ENCODE data around the gene SALL3.

Gene SALL3

DNA sequence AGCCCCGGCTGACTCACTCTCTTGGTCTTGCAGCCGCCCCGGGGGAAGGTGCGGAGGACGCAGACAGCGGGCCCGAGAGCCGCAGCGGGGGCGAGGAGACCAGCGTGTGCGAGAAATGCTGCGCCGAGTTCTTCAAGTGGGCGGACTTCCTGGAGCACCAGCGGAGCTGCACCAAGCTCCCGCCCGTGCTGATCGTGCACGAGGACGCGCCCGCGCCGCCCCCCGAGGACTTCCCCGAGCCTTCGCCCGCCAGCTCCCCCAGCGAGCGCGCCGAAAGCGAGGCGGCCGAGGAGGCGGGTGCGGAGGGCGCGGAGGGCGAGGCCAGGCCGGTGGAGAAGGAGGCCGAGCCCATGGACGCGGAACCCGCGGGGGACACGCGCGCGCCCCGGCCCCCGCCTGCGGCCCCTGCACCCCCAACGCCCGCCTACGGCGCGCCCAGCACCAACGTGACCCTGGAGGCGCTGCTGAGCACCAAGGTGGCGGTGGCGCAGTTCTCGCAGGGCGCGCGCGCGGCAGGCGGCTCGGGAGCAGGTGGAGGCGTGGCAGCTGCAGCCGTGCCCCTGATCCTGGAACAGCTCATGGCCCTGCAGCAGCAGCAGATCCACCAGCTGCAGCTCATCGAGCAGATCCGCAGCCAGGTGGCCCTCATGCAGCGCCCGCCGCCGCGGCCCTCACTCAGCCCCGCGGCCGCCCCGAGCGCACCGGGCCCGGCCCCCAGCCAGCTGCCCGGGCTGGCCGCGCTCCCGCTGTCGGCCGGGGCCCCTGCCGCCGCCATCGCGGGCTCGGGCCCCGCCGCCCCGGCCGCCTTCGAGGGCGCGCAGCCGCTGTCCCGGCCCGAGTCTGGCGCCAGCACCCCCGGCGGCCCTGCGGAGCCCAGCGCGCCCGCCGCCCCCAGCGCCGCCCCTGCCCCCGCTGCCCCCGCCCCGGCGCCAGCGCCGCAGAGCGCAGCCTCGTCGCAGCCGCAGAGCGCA, 12.7 kb downstream of the SALL3 start:
- no peak for DNase-seq (ENCODE audit: low read depth, low spot score)
- no peak overlapping the region for H3K27ac ChIP-seq
- H3K9ac ChIP-seq (ENCODE audit: insufficient read length) = no peak overlapping the region
- TF ChIP-seq POLR2AphosphoS5 (IDR thresholded peaks at IDR 0.05; ENCODE audit: borderline replicate concordance, low read depth, low read length) = no peak
- no peak for TF ChIP-seq FOXP2 (optimal IDR thresholded peaks at IDR 0.05; ENCODE audit: control extremely low read depth, extremely low read length, insufficient read depth)
- TF ChIP-seq EZH2 (IDR thresholded peaks at IDR 0.05) = no peak
- no peaks in the 10 kb centered on the region for H3K36me3 ChIP-seq (ENCODE audit: insufficient read depth, low read length)
- H3K4me3 ChIP-seq = no peak overlapping the region
- no peaks in the 10 kb centered on the region for H3K9me3 ChIP-seq (ENCODE audit: low read depth, low read length)

DNA sequence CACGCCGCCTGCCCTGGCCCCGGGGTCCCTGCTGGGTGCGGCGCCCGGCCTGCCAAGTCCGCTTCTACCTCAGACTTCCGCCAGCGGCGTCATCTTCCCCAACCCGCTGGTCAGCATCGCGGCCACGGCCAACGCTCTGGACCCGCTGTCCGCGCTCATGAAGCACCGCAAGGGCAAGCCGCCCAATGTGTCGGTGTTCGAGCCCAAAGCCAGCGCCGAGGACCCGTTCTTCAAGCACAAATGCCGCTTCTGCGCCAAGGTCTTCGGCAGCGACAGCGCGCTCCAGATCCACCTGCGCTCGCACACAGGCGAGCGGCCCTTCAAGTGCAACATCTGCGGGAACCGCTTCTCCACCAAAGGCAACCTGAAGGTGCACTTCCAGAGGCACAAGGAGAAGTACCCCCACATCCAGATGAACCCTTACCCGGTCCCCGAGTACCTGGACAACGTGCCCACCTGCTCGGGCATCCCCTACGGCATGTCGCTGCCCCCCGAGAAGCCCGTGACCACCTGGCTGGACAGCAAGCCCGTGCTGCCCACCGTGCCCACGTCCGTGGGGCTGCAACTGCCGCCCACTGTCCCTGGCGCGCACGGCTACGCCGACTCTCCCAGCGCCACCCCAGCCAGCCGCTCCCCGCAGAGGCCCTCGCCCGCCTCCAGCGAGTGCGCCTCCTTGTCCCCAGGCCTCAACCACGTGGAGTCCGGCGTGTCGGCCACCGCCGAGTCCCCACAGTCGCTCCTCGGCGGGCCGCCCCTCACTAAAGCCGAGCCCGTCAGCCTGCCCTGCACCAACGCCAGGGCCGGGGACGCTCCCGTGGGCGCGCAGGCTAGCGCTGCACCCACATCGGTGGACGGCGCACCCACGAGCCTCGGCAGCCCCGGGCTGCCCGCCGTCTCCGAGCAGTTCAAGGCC, 13.7 kb downstream of the SALL3 start:
- no peak overlapping the region for H3K4me3 ChIP-seq
- DNase-seq (ENCODE audit: low read depth, low spot score) = no peak
- H3K9me3 ChIP-seq (ENCODE audit: low read depth, low read length) = no peaks in the 10 kb centered on the region
- H3K27ac ChIP-seq = no peak overlapping the region
- no peaks in the 10 kb centered on the region for H3K36me3 ChIP-seq (ENCODE audit: insufficient read depth, low read length)
- H3K9ac ChIP-seq (ENCODE audit: insufficient read length) = no peak overlapping the region
- no peak for TF ChIP-seq FOXP2 (optimal IDR thresholded peaks at IDR 0.05; ENCODE audit: control extremely low read depth, extremely low read length, insufficient read depth)
- no peak for TF ChIP-seq EZH2 (IDR thresholded peaks at IDR 0.05)

DNA sequence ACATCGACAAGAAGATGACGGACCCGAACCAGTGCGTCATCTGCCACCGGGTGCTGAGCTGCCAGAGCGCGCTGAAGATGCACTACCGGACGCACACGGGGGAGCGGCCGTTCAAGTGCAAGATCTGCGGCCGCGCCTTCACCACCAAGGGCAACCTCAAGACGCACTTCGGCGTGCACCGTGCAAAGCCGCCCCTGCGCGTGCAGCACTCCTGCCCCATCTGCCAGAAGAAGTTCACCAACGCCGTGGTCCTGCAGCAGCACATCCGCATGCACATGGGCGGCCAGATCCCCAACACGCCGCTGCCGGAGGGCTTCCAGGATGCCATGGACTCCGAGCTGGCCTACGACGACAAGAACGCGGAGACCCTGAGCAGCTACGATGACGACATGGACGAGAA, 14.4 kb downstream of the SALL3 start:
- no peak overlapping the region for H3K9ac ChIP-seq (ENCODE audit: insufficient read length)
- TF ChIP-seq EZH2 (IDR thresholded peaks at IDR 0.05) (no peak), POLR2AphosphoS5 (IDR thresholded peaks at IDR 0.05; ENCODE audit: borderline replicate concordance, low read depth, low read length) (no peak), FOXP2 (optimal IDR thresholded peaks at IDR 0.05; ENCODE audit: control extremely low read depth, extremely low read length, insufficient read depth) (no peak)
- no peak overlapping the region for H3K4me3 ChIP-seq
- H3K36me3 ChIP-seq (ENCODE audit: insufficient read depth, low read length) = no peaks in the 10 kb centered on the region
- no peak for DNase-seq (ENCODE audit: low read depth, low spot score)
- no peaks in the 10 kb centered on the region for H3K9me3 ChIP-seq (ENCODE audit: low read depth, low read length)
- H3K27ac ChIP-seq = no peak overlapping the region

DNA sequence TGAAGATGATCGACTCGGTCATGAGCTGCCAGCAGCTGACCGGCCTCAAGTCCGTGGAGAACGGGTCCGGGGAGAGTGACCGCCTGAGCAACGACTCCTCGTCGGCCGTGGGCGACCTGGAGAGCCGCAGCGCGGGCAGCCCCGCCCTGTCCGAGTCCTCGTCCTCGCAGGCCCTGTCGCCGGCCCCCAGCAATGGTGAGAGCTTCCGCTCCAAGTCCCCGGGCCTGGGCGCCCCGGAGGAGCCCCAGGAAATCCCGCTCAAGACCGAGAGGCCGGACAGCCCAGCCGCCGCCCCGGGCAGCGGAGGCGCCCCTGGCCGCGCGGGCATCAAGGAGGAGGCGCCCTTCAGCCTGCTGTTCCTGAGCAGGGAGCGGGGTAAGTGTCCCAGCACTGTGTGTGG, 14.9 kb downstream of the SALL3 start:
- Histone ChIP-seq H3K27ac (no peak overlapping the region), H3K9ac (ENCODE audit: insufficient read length) (no peak overlapping the region), H3K36me3 (ENCODE audit: insufficient read depth, low read length) (no peaks in the 10 kb centered on the region), H3K4me3 (no peak overlapping the region), H3K9me3 (ENCODE audit: low read depth, low read length) (no peaks in the 10 kb centered on the region)
- TF ChIP-seq EZH2 (IDR thresholded peaks at IDR 0.05) = no peak
- no peak for TF ChIP-seq POLR2AphosphoS5 (IDR thresholded peaks at IDR 0.05; ENCODE audit: borderline replicate concordance, low read depth, low read length)
- TF ChIP-seq FOXP2 (optimal IDR thresholded peaks at IDR 0.05; ENCODE audit: control extremely low read depth, extremely low read length, insufficient read depth) = no peak
- no peak for DNase-seq (ENCODE audit: low read depth, low spot score)

DNA sequence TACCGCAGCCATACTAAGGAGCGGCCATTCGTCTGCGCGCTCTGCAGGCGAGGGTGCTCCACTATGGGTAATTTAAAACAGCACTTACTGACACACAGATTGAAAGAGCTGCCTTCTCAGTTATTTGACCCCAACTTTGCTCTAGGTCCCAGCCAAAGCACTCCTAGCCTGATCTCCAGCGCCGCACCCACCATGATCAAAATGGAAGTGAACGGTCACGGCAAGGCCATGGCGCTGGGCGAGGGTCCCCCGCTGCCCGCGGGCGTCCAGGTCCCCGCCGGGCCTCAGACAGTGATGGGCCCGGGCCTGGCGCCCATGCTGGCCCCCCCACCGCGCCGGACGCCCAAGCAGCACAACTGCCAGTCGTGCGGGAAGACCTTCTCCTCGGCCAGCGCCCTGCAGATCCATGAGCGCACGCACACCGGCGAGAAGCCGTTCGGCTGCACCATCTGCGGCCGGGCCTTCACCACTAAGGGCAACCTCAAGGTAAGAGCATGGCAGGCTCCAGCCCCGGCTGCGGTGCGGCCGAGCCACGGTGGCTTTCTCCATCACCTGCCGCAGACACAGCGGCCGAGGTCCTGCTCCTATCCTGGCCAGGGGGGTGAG, 15.5 kb downstream of the SALL3 start:
- TF ChIP-seq EZH2 (IDR thresholded peaks at IDR 0.05) (no peak), POLR2AphosphoS5 (IDR thresholded peaks at IDR 0.05; ENCODE audit: borderline replicate concordance, low read depth, low read length) (no peak), FOXP2 (optimal IDR thresholded peaks at IDR 0.05; ENCODE audit: control extremely low read depth, extremely low read length, insufficient read depth) (no peak)
- H3K36me3 ChIP-seq (ENCODE audit: insufficient read depth, low read length) = no peaks in the 10 kb centered on the region
- H3K9ac ChIP-seq (ENCODE audit: insufficient read length) = no peak overlapping the region
- no peak overlapping the region for H3K27ac ChIP-seq
- no peak for DNase-seq (ENCODE audit: low read depth, low spot score)
- H3K9me3 ChIP-seq (ENCODE audit: low read depth, low read length) = no peaks in the 10 kb centered on the region
- no peak overlapping the region for H3K4me3 ChIP-seq

DNA sequence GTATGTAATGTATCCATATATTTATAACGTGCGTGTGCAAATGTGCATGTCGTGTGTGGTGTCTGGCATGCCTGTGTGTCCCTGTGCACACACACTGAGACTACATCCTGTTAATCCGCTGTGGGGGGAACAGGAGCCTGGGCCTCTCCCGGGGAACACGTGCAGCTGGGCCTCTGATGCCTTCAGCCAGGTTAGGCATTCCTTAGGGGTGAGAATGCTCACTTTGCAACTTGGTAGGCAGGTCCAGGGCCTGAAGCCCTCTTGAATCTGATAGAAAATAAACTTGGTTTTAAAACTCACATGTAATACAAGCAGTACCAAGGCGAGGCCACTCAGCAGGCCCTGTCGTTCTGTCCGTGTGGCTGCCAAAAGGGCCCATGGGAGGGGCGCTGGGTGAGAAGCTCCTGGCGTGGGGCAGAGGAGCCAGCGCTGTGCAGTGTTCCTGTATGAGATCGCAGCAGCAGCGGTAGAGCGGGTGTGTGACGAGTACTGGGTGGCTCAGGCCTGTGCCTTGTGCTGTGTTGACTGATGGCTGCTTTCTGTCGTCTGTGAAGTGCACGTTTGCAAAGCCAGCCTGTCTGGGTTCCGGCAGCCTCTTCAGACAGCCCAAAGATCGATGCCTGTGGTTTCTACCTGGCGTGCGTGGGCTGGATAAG, 16.2 kb downstream of the SALL3 start:
- no peaks in the 10 kb centered on the region for H3K36me3 ChIP-seq (ENCODE audit: insufficient read depth, low read length)
- H3K4me3 ChIP-seq = no peak overlapping the region
- H3K27ac ChIP-seq = no peak overlapping the region
- no peaks in the 10 kb centered on the region for H3K9me3 ChIP-seq (ENCODE audit: low read depth, low read length)
- no peak for TF ChIP-seq POLR2AphosphoS5 (IDR thresholded peaks at IDR 0.05; ENCODE audit: borderline replicate concordance, low read depth, low read length)
- no peak for TF ChIP-seq EZH2 (IDR thresholded peaks at IDR 0.05)
- TF ChIP-seq FOXP2 (optimal IDR thresholded peaks at IDR 0.05; ENCODE audit: control extremely low read depth, extremely low read length, insufficient read depth) = no peak
- DNase-seq (ENCODE audit: low read depth, low spot score) = no peak
- no peak overlapping the region for H3K9ac ChIP-seq (ENCODE audit: insufficient read length)

DNA sequence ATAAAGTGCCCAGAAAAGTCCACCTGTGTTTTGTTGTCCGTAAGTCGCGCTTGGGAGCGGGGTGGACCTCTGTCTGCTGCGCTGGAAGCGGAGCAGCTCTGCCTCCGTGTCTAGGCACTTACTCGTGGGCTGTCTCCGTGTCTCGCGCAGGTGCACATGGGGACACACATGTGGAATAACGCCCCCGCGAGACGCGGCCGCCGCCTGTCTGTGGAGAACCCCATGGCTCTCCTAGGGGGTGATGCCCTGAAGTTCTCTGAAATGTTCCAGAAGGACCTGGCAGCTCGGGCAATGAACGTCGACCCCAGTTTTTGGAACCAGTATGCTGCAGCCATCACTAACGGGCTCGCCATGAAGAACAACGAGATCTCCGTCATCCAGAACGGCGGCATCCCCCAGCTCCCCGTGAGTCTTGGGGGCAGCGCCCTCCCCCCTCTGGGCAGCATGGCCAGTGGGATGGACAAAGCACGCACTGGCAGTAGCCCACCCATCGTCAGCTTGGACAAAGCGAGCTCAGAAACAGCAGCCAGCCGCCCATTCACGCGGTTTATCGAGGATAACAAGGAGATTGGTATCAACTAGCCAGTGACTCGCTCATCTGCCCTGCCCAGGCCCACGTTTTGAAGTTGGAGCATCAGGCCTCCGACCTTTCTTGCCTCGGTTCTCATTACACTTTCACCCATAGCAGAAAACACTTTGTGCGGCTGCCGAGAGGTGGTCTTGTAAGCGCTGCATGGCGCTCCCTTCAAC, 17.3 kb downstream of the SALL3 start:
- no peak for DNase-seq (ENCODE audit: low read depth, low spot score)
- Histone ChIP-seq H3K36me3 (ENCODE audit: insufficient read depth, low read length) (no peaks in the 10 kb centered on the region), H3K9me3 (ENCODE audit: low read depth, low read length) (no peaks in the 10 kb centered on the region), H3K9ac (ENCODE audit: insufficient read length) (no peak overlapping the region), H3K27ac (no peak overlapping the region), H3K4me3 (no peak overlapping the region)
- TF ChIP-seq FOXP2 (optimal IDR thresholded peaks at IDR 0.05; ENCODE audit: control extremely low read depth, extremely low read length, insufficient read depth) = no peak
- no peak for TF ChIP-seq EZH2 (IDR thresholded peaks at IDR 0.05)
- TF ChIP-seq POLR2AphosphoS5 (IDR thresholded peaks at IDR 0.05; ENCODE audit: borderline replicate concordance, low read depth, low read length) = no peak

Data from SK-N-MC (cell line).